Measurements from ENCODE around the gene PLCD1.
"Not testable (repeated sequence)": the region's sequence is repeated elsewhere in the genome, so short reads cannot be mapped to it uniquely, and the experiment has no call there.

PLCD1 gene

GRCh38 chr3:38043486-38043885 lies 14.0 kb upstream of the PLCD1 start:
- TF ChIP-seq CTCF (IDR thresholded peaks at IDR 0.05; ENCODE audit: extremely low read depth, missing control alignments): no peak
- no peak for DNase-seq (ENCODE audit: low spot score)

GRCh38 chr3:38040401-38040800 lies 11.0 kb upstream of the PLCD1 start:
- no peak for TF ChIP-seq CTCF (IDR thresholded peaks at IDR 0.05; ENCODE audit: extremely low read depth, missing control alignments)
- no peak for DNase-seq (ENCODE audit: low spot score)

GRCh38 chr3:38039899-38040261 lies 10.4 kb upstream of the PLCD1 start:
- TF ChIP-seq CTCF (IDR thresholded peaks at IDR 0.05; ENCODE audit: extremely low read depth, missing control alignments): peak; percentile 38
- DNase-seq (ENCODE audit: low spot score): peak; percentile 64

- peak; percentile 89 for DNase-seq (ENCODE audit: low spot score)
- no peak for TF ChIP-seq CTCF (IDR thresholded peaks at IDR 0.05; ENCODE audit: extremely low read depth, missing control alignments)
Observed at GRCh38 chr3:38039101-38039898, 9.9 kb upstream of the PLCD1 start, which contains the start of gene DLEC1. Gene DLEC1, plus strand, starts transcription at chr3:38039208. Its CDS starts 18 bp downstream, at chr3:38039226.

- no peak for TF ChIP-seq CTCF (IDR thresholded peaks at IDR 0.05; ENCODE audit: extremely low read depth, missing control alignments)
- DNase-seq (ENCODE audit: low spot score): no peak
Observed at GRCh38 chr3:38038447-38038911, 9.0 kb upstream of the PLCD1 start.

- DNase-seq (ENCODE audit: low spot score): no peak
- no peak for TF ChIP-seq CTCF (IDR thresholded peaks at IDR 0.05; ENCODE audit: extremely low read depth, missing control alignments)
Observed at GRCh38 chr3:38036906-38037305, 7.5 kb upstream of the PLCD1 start.

- no peak for DNase-seq (ENCODE audit: low spot score)
- TF ChIP-seq CTCF (IDR thresholded peaks at IDR 0.05; ENCODE audit: extremely low read depth, missing control alignments): no peak
Observed at GRCh38 chr3:38036286-38036685, 6.8 kb upstream of the PLCD1 start.

GRCh38 chr3:38034335-38034734 lies 4.9 kb upstream of the PLCD1 start:
- DNase-seq (ENCODE audit: low spot score): not testable (repeated sequence)

- DNase-seq (ENCODE audit: low spot score): not testable (repeated sequence)
Observed at GRCh38 chr3:38033586-38033985, 4.1 kb upstream of the PLCD1 start.
